Measurements from ENCODE around the gene CDC42BPA. TPM values are rescaled to one million over a fixed set of nuclear protein-coding genes. Genes with fewer than 3 reads are reported as not detected.

The CDC42BPA gene
- total and polyA plus RNA-seq, 2 of the 13 experiments (the other 11 are each of a cell fraction or from before 2014, with no cell fraction given), result 6.5 to 16.0 TPM

DNA sequence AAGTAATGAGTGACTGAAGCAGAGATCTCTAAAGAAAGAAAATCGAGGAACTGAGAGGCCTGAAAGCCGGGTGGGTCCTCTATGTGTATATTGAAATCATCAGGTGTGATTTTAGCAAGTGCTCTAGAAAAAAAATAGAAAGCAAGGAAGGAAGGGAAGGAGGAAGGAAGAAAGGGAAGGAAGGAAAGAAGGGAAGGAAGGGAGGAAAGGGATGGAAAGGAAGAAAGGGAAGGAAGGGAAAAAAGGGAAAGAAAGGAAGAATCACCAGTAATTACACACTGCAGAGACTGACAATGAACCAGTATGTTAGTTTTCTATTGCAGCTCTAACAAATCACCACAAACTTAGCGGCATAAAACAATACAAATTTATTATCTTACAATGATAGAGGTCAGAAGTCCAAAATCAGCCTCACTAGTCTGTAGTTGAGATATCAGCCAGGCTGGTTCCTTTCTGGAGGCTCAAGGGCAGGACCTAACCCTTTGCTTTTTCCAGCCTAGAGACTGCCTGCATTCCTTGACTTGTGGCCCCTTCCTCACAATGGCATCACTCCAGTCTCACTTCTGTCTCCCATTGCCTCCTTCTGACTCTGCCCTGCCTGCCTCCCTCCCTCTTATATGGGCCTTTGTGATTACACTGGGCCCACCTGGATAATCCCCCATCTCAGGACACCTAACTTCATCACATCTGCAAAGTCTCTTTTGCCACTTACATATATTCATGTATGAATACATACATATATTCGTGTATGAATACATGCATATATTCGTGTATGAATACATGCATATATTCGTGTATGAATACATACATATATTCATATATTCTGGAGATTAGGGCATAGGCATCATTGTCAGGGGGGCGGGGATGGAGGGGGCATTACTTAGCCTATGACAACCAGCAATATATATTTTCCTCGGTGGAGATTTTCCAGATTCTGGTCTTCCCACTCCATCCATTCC, 47.5 kb upstream of the CDC42BPA start:
- H3K79me2 ChIP-seq (ENCODE audit: insufficient read depth, low read length), result no peaks in the 10 kb centered on the region
- ATAC-seq (no peak), FAIRE-seq (no peak), DNase-seq (ENCODE audit: low spot score) (no peak)
- H3K9me3 ChIP-seq (ENCODE audit: low read length), result no peaks in the 10 kb centered on the region
- WGBS (ENCODE audit: low lambda C conversion rate), result 2% methylated on average over 8 of the region's 8 CpGs
- intact Hi-C loops (cut with micrococcal nuclease; ENCODE audit: unreplicated experiment) (no loop called here), in situ Hi-C loops (cut with HindIII; ENCODE audit: extremely low pct_ligation_motif_present, low pct_unique_long_range_greater_than_20kb) (no loop called here)
- H3K4me1 ChIP-seq (ENCODE audit: insufficient read depth, low read length), result no peaks in the 10 kb centered on the region
- H3K4me3 ChIP-seq (replicated peaks in 1 of 3; ENCODE audit: insufficient read depth in 1 of 3, low read depth in 2 of 3, low read length in 3 of 3), result no peak overlapping the region
- H4K20me1 ChIP-seq (ENCODE audit: insufficient read depth, low read length), result no peaks in the 10 kb centered on the region
- CTCF ChIA-PET (ENCODE audit: low intra/inter-chr PET ratio, low total read pairs), result no interaction called here
- H3K27me3 ChIP-seq (ENCODE audit: control insufficient read depth in 1 of 2, insufficient read depth in 2 of 2, low read length in 2 of 2), result peaks cover 0 to 9% of the 10 kb centered on the region in 2 experiments; a peak in 2 of 5 replicates
- POLR2A ChIA-PET, result no interaction called here
- H2AFZ ChIP-seq (ENCODE audit: low read length), result no peak overlapping the region
- no peak overlapping the region for H3K9ac ChIP-seq (ENCODE audit: insufficient read depth, low read depth, low read length)
- H3K36me3 ChIP-seq (replicated peaks in 1 of 2; ENCODE audit: control insufficient read depth in 1 of 2, insufficient read depth in 2 of 2, low read length in 2 of 2), result no peaks in the 10 kb centered on the region
- no peak overlapping the region for H3K4me2 ChIP-seq (ENCODE audit: low read depth, low read length)
- BruUV-seq (replicated peaks), result no TSS peak
- no peak overlapping the region for H3K27ac ChIP-seq (ENCODE audit: extremely low read length, insufficient read depth, low read length)
- TF ChIP-seq, protein P1, sequence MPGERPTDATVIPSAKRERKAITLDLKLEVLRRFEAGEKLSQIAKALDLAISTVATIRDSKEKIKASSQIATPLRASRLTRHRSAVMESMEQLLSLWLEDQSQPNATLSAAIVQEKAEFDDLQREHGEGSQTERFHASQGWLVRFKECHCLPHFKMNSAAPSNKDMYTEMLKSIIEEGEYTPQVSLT (CRISPR knock-in tag; IDR thresholded peaks at IDR 0.05; ENCODE audit: borderline replicate concordance, low read depth), result no peak
- TF ChIP-seq, protein P2, sequence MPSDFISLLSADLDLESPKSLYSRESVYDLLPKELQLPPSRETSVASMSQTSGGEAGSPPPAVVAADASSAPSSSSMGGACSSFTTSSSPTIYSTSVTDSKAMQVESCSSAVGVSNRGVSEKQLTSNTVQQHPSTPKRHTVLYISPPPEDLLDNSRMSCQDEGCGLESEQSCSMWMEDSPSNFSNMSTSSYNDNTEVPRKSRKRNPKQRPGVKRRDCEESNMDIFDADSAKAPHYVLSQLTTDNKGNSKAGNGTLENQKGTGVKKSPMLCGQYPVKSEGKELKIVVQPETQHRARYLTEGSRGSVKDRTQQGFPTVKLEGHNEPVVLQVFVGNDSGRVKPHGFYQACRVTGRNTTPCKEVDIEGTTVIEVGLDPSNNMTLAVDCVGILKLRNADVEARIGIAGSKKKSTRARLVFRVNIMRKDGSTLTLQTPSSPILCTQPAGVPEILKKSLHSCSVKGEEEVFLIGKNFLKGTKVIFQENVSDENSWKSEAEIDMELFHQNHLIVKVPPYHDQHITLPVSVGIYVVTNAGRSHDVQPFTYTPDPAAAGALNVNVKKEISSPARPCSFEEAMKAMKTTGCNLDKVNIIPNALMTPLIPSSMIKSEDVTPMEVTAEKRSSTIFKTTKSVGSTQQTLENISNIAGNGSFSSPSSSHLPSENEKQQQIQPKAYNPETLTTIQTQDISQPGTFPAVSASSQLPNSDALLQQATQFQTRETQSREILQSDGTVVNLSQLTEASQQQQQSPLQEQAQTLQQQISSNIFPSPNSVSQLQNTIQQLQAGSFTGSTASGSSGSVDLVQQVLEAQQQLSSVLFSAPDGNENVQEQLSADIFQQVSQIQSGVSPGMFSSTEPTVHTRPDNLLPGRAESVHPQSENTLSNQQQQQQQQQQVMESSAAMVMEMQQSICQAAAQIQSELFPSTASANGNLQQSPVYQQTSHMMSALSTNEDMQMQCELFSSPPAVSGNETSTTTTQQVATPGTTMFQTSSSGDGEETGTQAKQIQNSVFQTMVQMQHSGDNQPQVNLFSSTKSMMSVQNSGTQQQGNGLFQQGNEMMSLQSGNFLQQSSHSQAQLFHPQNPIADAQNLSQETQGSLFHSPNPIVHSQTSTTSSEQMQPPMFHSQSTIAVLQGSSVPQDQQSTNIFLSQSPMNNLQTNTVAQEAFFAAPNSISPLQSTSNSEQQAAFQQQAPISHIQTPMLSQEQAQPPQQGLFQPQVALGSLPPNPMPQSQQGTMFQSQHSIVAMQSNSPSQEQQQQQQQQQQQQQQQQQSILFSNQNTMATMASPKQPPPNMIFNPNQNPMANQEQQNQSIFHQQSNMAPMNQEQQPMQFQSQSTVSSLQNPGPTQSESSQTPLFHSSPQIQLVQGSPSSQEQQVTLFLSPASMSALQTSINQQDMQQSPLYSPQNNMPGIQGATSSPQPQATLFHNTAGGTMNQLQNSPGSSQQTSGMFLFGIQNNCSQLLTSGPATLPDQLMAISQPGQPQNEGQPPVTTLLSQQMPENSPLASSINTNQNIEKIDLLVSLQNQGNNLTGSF (CRISPR knock-in tag; IDR thresholded peaks at IDR 0.05), result no peak
- TF ChIP-seq BCLAF1 (IDR thresholded peaks at IDR 0.05) (no peak), YY1 (IDR thresholded peaks at IDR 0.05; ENCODE audit: insufficient read depth, insufficient replicate concordance, low read depth, low read length) (no peak), ZNF253 (CRISPR knock-in tag; IDR thresholded peaks at IDR 0.05; ENCODE audit: borderline replicate concordance) (no peak), HIVEP1 (CRISPR knock-in tag; IDR thresholded peaks at IDR 0.05) (no peak), ATF7 (IDR thresholded peaks at IDR 0.05) (no peak), ATF7 (CRISPR knock-in tag; IDR thresholded peaks at IDR 0.05) (no peak), SMARCC2 (IDR thresholded peaks at IDR 0.05) (no peak), ZNF709 (CRISPR knock-in tag; IDR thresholded peaks at IDR 0.05) (no peak), ZNF260 (CRISPR knock-in tag; IDR thresholded peaks at IDR 0.05; ENCODE audit: borderline replicate concordance, low read depth) (no peak)
- TF ChIP-seq, protein P3, sequence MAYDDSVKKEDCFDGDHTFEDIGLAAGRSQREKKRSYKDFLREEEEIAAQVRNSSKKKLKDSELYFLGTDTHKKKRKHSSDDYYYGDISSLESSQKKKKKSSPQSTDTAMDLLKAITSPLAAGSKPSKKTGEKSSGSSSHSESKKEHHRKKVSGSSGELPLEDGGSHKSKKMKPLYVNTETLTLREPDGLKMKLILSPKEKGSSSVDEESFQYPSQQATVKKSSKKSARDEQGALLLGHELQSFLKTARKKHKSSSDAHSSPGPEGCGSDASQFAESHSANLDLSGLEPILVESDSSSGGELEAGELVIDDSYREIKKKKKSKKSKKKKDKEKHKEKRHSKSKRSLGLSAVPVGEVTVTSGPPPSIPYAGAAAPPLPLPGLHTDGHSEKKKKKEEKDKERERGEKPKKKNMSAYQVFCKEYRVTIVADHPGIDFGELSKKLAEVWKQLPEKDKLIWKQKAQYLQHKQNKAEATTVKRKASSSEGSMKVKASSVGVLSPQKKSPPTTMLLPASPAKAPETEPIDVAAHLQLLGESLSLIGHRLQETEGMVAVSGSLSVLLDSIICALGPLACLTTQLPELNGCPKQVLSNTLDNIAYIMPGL (CRISPR knock-in tag; IDR thresholded peaks at IDR 0.05; ENCODE audit: borderline replicate concordance in 1 of 2, low read depth in 1 of 2), result no peak
